ENCODE measurements around the gene KLF5. TPM values are rescaled to one million over a fixed set of nuclear protein-coding genes. Genes with fewer than 3 reads are reported as not detected.

Gene KLF5
- total RNA-seq, 1 experiment from 2014 or later, result 2.2 TPM

DNA sequence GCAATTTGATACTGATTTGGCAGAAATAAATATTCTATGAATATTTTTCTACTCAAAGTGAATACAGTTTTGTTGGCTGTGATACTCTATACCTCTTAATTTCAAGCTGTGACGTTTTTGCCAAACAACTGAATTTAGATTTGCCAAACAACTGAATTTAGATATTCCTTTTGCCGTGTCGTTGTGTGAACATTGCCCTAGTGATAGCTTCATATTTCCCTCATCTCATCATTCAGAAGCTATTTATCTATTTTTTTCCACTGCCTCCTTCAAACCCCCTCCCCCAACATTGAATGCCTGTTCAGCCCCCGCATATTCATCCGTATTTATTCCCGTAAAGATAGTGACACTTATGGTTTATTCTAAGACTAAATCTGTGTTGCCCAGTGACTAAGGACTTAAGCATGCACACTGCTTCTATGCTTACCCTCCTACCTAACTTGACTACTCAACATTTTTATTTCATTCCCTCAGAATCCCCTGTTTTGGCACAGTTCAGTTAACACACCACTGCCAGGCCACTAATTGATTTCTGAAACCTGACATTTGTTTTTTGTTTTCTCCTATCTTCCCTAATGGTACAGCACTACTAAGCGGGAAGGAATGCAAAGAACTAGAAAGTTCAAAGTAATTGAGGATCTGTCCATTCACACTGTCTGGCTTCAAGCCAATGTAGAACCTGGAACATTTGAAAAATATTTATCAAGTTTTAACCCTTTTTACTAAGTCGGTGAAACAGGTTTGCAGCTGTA is 2.8 kb upstream of the KLF5 start:
- Histone ChIP-seq H3K4me2 (ENCODE audit: insufficient read depth, insufficient read length, low read length) (no peak overlapping the region), H3K23me2 (ENCODE audit: insufficient read length, low read depth, low read length, poor library complexity, severe bottlenecking) (peaks cover 11% of the 10 kb centered on the region), H3K4ac (ENCODE audit: low read depth, low read length) (no peak overlapping the region), H4K91ac (ENCODE audit: insufficient read length, low read depth, low read length) (no peak overlapping the region), H2BK12ac (ENCODE audit: insufficient read length, low read depth, low read length) (no peak overlapping the region), H3K23ac (ENCODE audit: insufficient read length, low read depth, low read length) (no peak overlapping the region), H2BK20ac (ENCODE audit: low read depth, low read length, poor library complexity, severe bottlenecking) (no peak overlapping the region), H3K79me2 (ENCODE audit: insufficient read depth, low read length) (no peaks in the 10 kb centered on the region), H4K5ac (ENCODE audit: insufficient read length, low read depth, low read length) (no peak overlapping the region), H3K9me3 (ENCODE audit: control insufficient read depth, low read depth, low read length) (no peaks in the 10 kb centered on the region), H3K27ac (ENCODE audit: insufficient read length, low read depth, low read length) (no peak overlapping the region), H3K56ac (ENCODE audit: insufficient read length, low read depth, low read length) (no peak overlapping the region), H4K8ac (replicated peaks; ENCODE audit: insufficient read length, low read depth, low read length) (no peak overlapping the region), H3T11ph (ENCODE audit: low read length) (no peak overlapping the region), H2AFZ (ENCODE audit: low read length) (no peak overlapping the region), H2BK5ac (ENCODE audit: insufficient read length, low read length) (no peak overlapping the region), H4K20me1 (ENCODE audit: control insufficient read depth, insufficient read depth, insufficient read length) (no peaks in the 10 kb centered on the region), H3K79me1 (ENCODE audit: insufficient read depth, low read depth, low read length, poor library complexity, severe bottlenecking) (no peaks in the 10 kb centered on the region), H3K18ac (ENCODE audit: insufficient read length, low read depth, low read length) (no peak overlapping the region), H3K9ac (ENCODE audit: extremely low read depth, insufficient read length, low read length) (no peak overlapping the region), H3K4me1 (ENCODE audit: insufficient read depth, low read length) (no peaks in the 10 kb centered on the region; the same call in 1 of the 2 replicates), H3K27me3 (ENCODE audit: insufficient read depth, low read length) (peaks cover 18% of the 10 kb centered on the region), H3K14ac (ENCODE audit: insufficient read depth, low read length) (no peak overlapping the region), H2AK5ac (ENCODE audit: insufficient read length, low read length) (no peak overlapping the region), H2BK15ac (ENCODE audit: low read depth, low read length) (no peak overlapping the region), H2BK120ac (ENCODE audit: low read depth, low read length, poor library complexity, severe bottlenecking) (no peak overlapping the region)
- Mint-ChIP-seq H3K27me3 (ENCODE audit: low read depth) (peaks cover 41% of the 10 kb centered on the region), H3K4me1 (peaks cover 31 to 34% of the 10 kb centered on the region in 2 experiments), H3K9me3 (no peaks in the 10 kb centered on the region), H3K36me3 (ENCODE audit: insufficient read depth in 1 of 3, low read depth in 3 of 3) (peaks cover 0 to 4% (median 0%) of the 10 kb centered on the region in 3 experiments; a peak in 2 of 7 replicates), H3K27ac (no peak overlapping the region), H3K4me3 (no peak overlapping the region)
- DNase-seq, result no peak
- no CpG with 5 or more reads among the region's 8 CpGs for WGBS (ENCODE audit: extremely low coverage, insufficient read length, low lambda C conversion rate)
- TF ChIP-seq CTCF (conservative IDR thresholded peaks at IDR 0.05), result no peak

Data from H9 (cell line).